BJ (cell line): Measurements from ENCODE around the gene SNRPN. TPM values are rescaled to one million over a fixed set of nuclear protein-coding genes. Genes with fewer than 3 reads are reported as not detected.

Experiments
- CTCF ChIA-PET: fragments of 350-600 bp; formaldehyde crosslinking; extraction: SDS; loops from one replicate; lab custom pipeline; 2021; ENCODE audit warnings: antibody characterized with exemption, inconsistent platforms; lab: Yijun Ruan, JAX
- POLR2A ChIA-PET: fragments of 300-600 bp; sonication (Branson Sonifier 250); formaldehyde crosslinking; extraction: SDS; loops from one replicate; lab custom pipeline; 2021; ENCODE audit warnings: antibody characterized with exemption; lab: Charles Lee
- DNase-seq: peaks from one replicate; pipeline ENCODE4 v3.0.0-alpha.2; 2011; ENCODE audit warnings: low read depth
- H3K27me3 ChIP-seq: 2 replicates; pipeline ENCODE4 v1.6.0; 2011; ENCODE audit warnings: low read length; ENCODE audit not compliant: control insufficient read depth, insufficient read depth
- H3K36me3 ChIP-seq: 2 replicates; pipeline ENCODE4 v1.5.1; 2011; ENCODE audit warnings: low read length; ENCODE audit not compliant: control insufficient read depth, insufficient read depth
- H3K4me3 ChIP-seq: 2 replicates; pipeline ENCODE4 v1.5.1; 2011; ENCODE audit warnings: low read depth, mild to moderate bottlenecking, control low read depth, low read length
- CTCF ChIP-seq: IDR thresholded peaks from 2 replicates; pipeline ENCODE4 v1.5.1; 2011; ENCODE audit warnings: low read depth, mild to moderate bottlenecking, control low read depth, inconsistent platforms, low read length, moderate library complexity; ENCODE audit not compliant: insufficient read depth
- polyA plus RNA-seq: library from polyadenylated mRNA; depleted of rRNA; stranded (reverse); fragments of >200 nt; gene quantifications from 2 replicates; pipeline ENCODE4 v1.2.3, GENCODE V29; 2011

SNRPN gene
- polyA plus RNA-seq, 1 experiment: 84.6 TPM

- Histone ChIP-seq H3K4me3 (no peak overlapping the region), H3K36me3 (no peaks in the 10 kb centered on the region), H3K27me3 (no peaks in the 10 kb centered on the region)
- ChIA-PET POLR2A (no interaction called here), CTCF (interaction anchor here (1.1 kb wide), 1 partner anchor 18 kb away, joined by 3 read pairs; no protein-coding TSS in a partner anchor)
- TF ChIP-seq CTCF: no peak
- DNase-seq: no peak
Observed at GRCh38 chr15:24943361-24943760, 11.4 kb upstream of the SNRPN start.

GRCh38 chr15:24944954-24945353, 9.8 kb upstream of the SNRPN start:
- no peak for DNase-seq
- CTCF ChIA-PET: no interaction called here

GRCh38 chr15:24945711-24946110, 9.1 kb upstream of the SNRPN start:
- no peak overlapping the region for H3K4me3 ChIP-seq
- H3K27me3 ChIP-seq: no peaks in the 10 kb centered on the region
- no peak for DNase-seq
- ChIA-PET CTCF (interaction anchor here (0.6 kb wide), 1 partner anchor 11 kb away, joined by 4 read pairs; no protein-coding TSS in a partner anchor), POLR2A (no interaction called here)
- no peaks in the 10 kb centered on the region for H3K36me3 ChIP-seq
- no peak for TF ChIP-seq CTCF

More at GRCh38 chr15:24944954-24945353, 9.8 kb upstream of the SNRPN start:
- no peak for TF ChIP-seq CTCF
- H3K4me3 ChIP-seq: no peak overlapping the region
- no peaks in the 10 kb centered on the region for H3K27me3 ChIP-seq
- H3K36me3 ChIP-seq: no peaks in the 10 kb centered on the region
- POLR2A ChIA-PET: no interaction called here

GRCh38 chr15:24948495-24948894, 6.3 kb upstream of the SNRPN start:
- no peak for DNase-seq
- POLR2A ChIA-PET: no interaction called here
- Histone ChIP-seq H3K36me3 (no peaks in the 10 kb centered on the region), H3K27me3 (no peaks in the 10 kb centered on the region), H3K4me3 (no peak overlapping the region)
- no peak for TF ChIP-seq CTCF
- CTCF ChIA-PET: no interaction called here

GRCh38 chr15:24955531-24955921, 739 bp downstream of the SNRPN start:
- POLR2A ChIA-PET: no interaction called here
- peak overlapping the region; percentile 54 for H3K4me3 ChIP-seq
- H3K27me3 ChIP-seq: no peaks in the 10 kb centered on the region
- no peak for TF ChIP-seq CTCF
- H3K36me3 ChIP-seq: no peaks in the 10 kb centered on the region
- no peak for DNase-seq
- CTCF ChIA-PET: no interaction called here
